ENCODE data around the gene CYP3A7. TPM values are rescaled to one million over a fixed set of nuclear protein-coding genes. Genes with fewer than 3 reads are reported as not detected.
"Not testable (repeated sequence)": the region's sequence is repeated elsewhere in the genome, so short reads cannot be mapped to it uniquely, and the experiment has no call there.

The CYP3A7 gene
- total RNA-seq, 2 donors from 2014 or later: 1.3 TPM; not detected in 1

DNA sequence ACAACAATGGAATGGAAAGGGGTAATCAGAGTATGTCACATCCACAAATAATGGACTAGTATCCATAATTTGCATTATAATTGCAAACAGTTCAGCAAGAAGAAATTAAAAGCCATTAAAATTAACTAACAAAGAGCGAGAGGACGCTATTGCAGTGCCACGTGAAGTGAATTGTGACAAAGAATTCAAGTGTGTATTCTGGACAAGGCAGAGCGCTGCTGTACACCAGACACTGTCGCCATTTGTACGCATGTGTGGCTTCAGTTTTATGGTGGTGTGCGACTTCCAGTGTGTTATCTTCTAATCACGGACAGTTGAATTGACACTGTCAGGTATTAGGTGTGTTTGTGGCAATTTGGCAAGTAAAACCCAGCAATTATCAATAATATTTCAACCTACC lies 66.5 kb downstream of the CYP3A7 start:
- H3K4me3 ChIP-seq: no peak overlapping the region
- DNase-seq (no peak), ATAC-seq (no peak)
- H3K36me3 ChIP-seq (replicated peaks in 1 of 2; ENCODE audit: insufficient read depth in 1 of 2, low read depth in 2 of 2): peaks cover 24 to 25% of the 10 kb centered on the region in 2 donors
- no peaks in the 10 kb centered on the region for H3K27me3 ChIP-seq
- H3K4me1 ChIP-seq: no peaks in the 10 kb centered on the region
- H3K9me3 ChIP-seq: no peaks in the 10 kb centered on the region
- intact Hi-C loops (cut with DNase I): no loop called here
- no peak overlapping the region for H3K27ac ChIP-seq
- 93 to 95% methylated on average over 8 of the region's 8 CpGs for WGBS, 2 donors
- TF ChIP-seq POLR2A (IDR thresholded peaks at IDR 0.05) (peak in 1 of 3 donors; percentile 5), CTCF (IDR thresholded peaks at IDR 0.05) (no peak)

DNA sequence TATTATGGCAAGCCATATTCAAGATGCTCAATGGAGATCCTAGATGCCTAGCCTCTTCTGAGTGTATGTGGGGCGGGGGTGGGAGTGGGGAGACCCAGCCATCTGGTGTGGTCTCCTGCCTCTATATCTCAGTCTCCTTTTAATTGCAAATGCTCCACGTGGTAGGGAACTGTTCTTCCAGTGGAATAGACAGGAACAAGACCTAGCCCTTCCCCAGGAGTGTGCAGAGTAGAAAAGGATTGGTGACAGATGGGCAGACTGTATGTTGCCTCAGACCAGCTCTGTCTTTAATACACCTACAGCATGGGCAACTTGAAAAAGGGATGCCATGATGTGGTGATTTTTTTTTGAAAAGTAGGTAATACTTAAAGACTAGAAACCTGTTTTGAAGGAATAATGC lies 67.8 kb downstream of the CYP3A7 start:
- Histone ChIP-seq H3K9me3 (no peaks in the 10 kb centered on the region), H3K27ac (no peak overlapping the region), H3K36me3 (replicated peaks in 1 of 2; ENCODE audit: insufficient read depth in 1 of 2, low read depth in 2 of 2) (peaks cover 27 to 31% of the 10 kb centered on the region in 2 donors), H3K4me3 (no peak overlapping the region), H3K4me1 (no peaks in the 10 kb centered on the region), H3K27me3 (no peaks in the 10 kb centered on the region)
- 58 to 77% methylated on average over 2 of the region's 2 CpGs for WGBS, 2 donors
- TF ChIP-seq CTCF (IDR thresholded peaks at IDR 0.05): no peak
- TF ChIP-seq POLR2A (IDR thresholded peaks at IDR 0.05): no peak
- ATAC-seq: no peak
- no peak for DNase-seq
- intact Hi-C loops (cut with DNase I): no loop called here

GRCh38 chr7:99666013-99666395 lies 69.0 kb downstream of the CYP3A7 start:
- H3K27ac ChIP-seq: no peak overlapping the region
- H3K4me1 ChIP-seq: no peaks in the 10 kb centered on the region
- no peak for DNase-seq
- ATAC-seq: no peak
- TF ChIP-seq CTCF (IDR thresholded peaks at IDR 0.05) (no peak), POLR2A (IDR thresholded peaks at IDR 0.05) (no peak)
- no peaks in the 10 kb centered on the region for H3K9me3 ChIP-seq
- H3K36me3 ChIP-seq (replicated peaks in 1 of 2; ENCODE audit: insufficient read depth in 1 of 2, low read depth in 2 of 2): peaks cover 29 to 34% of the 10 kb centered on the region in 2 donors
- H3K27me3 ChIP-seq: no peaks in the 10 kb centered on the region
- 82 to 83% methylated on average over 1 of the region's 1 CpG for WGBS, 2 donors
- no peak overlapping the region for H3K4me3 ChIP-seq
- intact Hi-C loops (cut with DNase I): no loop called here

- H3K9me3 ChIP-seq: no peaks in the 10 kb centered on the region
- DNase-seq (no peak), ATAC-seq (no peak)
- intact Hi-C loops (cut with DNase I): no loop called here
- no peak overlapping the region for H3K4me3 ChIP-seq
- TF ChIP-seq POLR2A (IDR thresholded peaks at IDR 0.05) (no peak), CTCF (IDR thresholded peaks at IDR 0.05) (no peak)
- H3K27ac ChIP-seq: no peak overlapping the region
- WGBS, 2 donors: 99% methylated on average over 3 of the region's 3 CpGs
- peaks cover 32 to 39% of the 10 kb centered on the region in 2 donors for H3K36me3 ChIP-seq (replicated peaks in 1 of 2; ENCODE audit: insufficient read depth in 1 of 2, low read depth in 2 of 2)
- no peaks in the 10 kb centered on the region for H3K27me3 ChIP-seq
- no peaks in the 10 kb centered on the region for H3K4me1 ChIP-seq
Measured at GRCh38 chr7:99665312-99666012, 69.5 kb downstream of the CYP3A7 start.

DNA sequence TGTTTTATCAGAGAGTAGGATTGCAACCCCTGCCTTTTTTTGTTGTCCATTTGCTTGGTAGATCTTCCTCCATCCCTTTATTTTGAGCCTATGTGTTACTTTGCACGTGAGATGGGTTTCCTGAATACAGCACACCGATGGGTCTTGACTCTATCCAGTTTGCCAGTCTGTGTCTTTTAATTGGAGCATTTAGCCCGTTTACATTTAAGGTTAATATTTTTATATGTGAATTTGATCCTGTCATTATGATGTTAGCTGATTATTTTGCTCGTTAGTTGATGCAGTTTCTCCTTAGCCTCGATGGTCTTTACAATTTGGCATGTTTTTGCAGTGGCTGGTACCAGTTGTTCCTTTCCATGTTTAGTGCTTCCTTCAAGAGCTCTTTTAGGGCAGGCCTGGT lies 77.1 kb downstream of the CYP3A7 start:
- H3K27ac ChIP-seq; DNase-seq; intact Hi-C loops (cut with DNase I); H3K4me3 ChIP-seq; H3K4me1 ChIP-seq; ATAC-seq; H3K27me3 ChIP-seq: not testable (repeated sequence)
- 91 to 92% methylated on average over 5 of the region's 5 CpGs for WGBS, 2 donors
- peaks cover 22 to 26% of the 10 kb centered on the region in 2 donors for H3K36me3 ChIP-seq (replicated peaks in 1 of 2; ENCODE audit: insufficient read depth in 1 of 2, low read depth in 2 of 2)
- peaks cover 0 to 23% (median 0%) of the 10 kb centered on the region in 3 donors for H3K9me3 ChIP-seq

Small RNA genes lying within 50 kb of the gene (small RNA-seq; reads per million reads assigned to genes)
- gene CYP3A51P (not detected), gene CYP3A7-CYP3A51P (not detected)

Other genes with a start within 250 kb of the CYP3A7 start
- gene ZNF394, start 234.9 kb downstream of the CYP3A7 start, total RNA-seq: 10 to 100 TPM; 18.7 to 21.4 TPM
- 1 to 10 TPM; 3.3 to 4.7 TPM for gene ZKSCAN5, start 230.5 kb downstream of the CYP3A7 start, total RNA-seq
- 1 to 10 TPM; 3.9 to 7.3 TPM for gene FAM200A, start 183.1 kb downstream of the CYP3A7 start, total RNA-seq
- 10 to 100 TPM; 73.5 to 86.4 TPM for gene ZNF655, start 176.6 kb downstream of the CYP3A7 start, total RNA-seq
- under 1 TPM in 1 of 2 donors, not detected in 1; 0.52 TPM for gene TMEM225B, start 136.9 kb downstream of the CYP3A7 start, total RNA-seq
- gene ZSCAN25, start 118.2 kb downstream of the CYP3A7 start, total RNA-seq: 10 to 100 TPM; 12.7 to 25.7 TPM
- 100 to 1,000 TPM; 170 to 358 TPM for gene CYP3A5, start 55.2 kb downstream of the CYP3A7 start, total RNA-seq
- 100 to 1,000 TPM in 1 of 2 donors, under 1 TPM in 1; 0.99 to 267 TPM for gene CYP3A4, start 49.0 kb upstream of the CYP3A7 start, total RNA-seq
- gene CYP3A43, start 92.8 kb upstream of the CYP3A7 start, total RNA-seq: 1 to 10 TPM; 2.0 to 9.9 TPM
- 1 to 10 TPM in 1 of 2 donors, not detected in 1; 2.0 TPM for gene OR2AE1, start 141.8 kb upstream of the CYP3A7 start, total RNA-seq
- 10 to 100 TPM; 31.9 to 41.9 TPM for gene TRIM4, start 184.3 kb upstream of the CYP3A7 start, total RNA-seq
- gene GJC3, start 194.4 kb upstream of the CYP3A7 start, total RNA-seq: not detected
- gene AZGP1, start 240.8 kb upstream of the CYP3A7 start, total RNA-seq: 100 to 1,000 TPM; 133 to 271 TPM